GM19452 (cell line): ENCODE results near the gene SUSD4.
"Not testable (repeated sequence)": the region's sequence is repeated elsewhere in the genome, so short reads cannot be mapped to it uniquely, and the experiment has no call there.

Source experiments
- ATAC-seq: cut with Tn5 transposase; IDR thresholded peaks from one replicate; pipeline ENCODE4 v1.9.1; 2021; ENCODE audit not compliant: unreplicated experiment

SUSD4 gene, protein sequence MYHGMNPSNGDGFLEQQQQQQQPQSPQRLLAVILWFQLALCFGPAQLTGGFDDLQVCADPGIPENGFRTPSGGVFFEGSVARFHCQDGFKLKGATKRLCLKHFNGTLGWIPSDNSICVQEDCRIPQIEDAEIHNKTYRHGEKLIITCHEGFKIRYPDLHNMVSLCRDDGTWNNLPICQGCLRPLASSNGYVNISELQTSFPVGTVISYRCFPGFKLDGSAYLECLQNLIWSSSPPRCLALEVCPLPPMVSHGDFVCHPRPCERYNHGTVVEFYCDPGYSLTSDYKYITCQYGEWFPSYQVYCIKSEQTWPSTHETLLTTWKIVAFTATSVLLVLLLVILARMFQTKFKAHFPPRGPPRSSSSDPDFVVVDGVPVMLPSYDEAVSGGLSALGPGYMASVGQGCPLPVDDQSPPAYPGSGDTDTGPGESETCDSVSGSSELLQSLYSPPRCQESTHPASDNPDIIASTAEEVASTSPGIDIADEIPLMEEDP

DNA sequence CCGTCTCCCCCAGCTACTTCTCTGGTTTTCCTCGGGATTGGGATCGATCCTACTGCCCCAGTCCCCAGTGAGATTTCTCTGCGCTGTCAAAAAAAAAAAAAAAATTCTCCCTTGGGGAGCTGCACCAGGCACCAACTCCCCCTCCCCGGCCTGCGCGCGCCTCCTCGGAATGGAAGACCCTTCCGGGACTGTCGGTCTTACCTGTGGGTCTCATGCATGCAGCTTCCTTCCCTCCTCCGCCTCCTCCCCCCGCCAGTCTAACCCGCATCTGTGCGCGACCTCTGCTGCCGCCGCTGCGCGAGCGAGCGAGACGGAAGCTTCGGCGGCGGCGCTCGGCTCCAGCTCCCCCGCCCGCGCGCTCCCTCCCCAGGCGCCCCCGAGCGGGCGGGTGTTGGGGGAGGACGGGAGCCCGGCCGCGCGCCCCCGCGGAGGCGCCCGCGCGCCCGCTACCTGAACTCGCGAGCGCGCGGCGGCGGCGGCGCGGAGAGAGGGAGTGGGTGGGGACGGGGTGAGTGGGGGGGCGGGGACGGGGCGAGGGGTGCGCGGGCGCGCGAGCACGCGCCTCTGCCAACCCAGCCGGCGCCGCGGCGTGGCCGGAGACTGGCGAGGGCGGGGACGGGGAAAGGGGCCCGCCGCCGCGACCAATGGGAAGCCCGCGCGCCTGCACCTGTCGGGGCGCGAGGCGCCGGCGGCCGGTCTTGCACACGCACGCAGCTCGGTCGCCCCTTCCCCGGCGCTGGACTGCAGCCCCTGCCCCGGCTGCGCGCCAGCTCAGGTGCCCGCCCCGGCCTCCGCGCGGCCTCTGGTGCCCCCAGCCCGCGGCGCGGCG lies at the start of gene SUSD4:
Gene SUSD4 (minus strand): TSS at position 321 of the 829 bp plus-strand sequence. CDS start 751 bp downstream, outside the sequence.
- no peak for ATAC-seq

DNA sequence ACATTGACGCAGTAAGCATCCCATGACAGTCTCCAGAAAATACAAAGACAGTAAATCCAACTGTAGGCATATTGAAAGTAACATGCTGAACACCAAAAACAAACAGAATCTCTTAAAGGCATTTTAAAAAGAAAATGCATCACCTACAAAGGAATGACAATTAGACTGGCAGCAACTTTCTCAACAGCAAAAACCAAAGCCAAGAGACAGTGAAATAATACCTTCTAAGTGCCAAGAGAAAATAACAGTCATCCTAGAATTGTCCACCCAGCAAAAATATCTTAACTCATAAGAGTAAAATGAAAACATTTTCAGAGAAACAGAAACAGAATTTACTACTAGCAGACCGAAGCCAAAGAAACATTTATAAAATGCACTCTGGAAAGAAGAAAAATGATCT lies 49.2 kb upstream of the SUSD4 start:
- ATAC-seq = no peak

DNA sequence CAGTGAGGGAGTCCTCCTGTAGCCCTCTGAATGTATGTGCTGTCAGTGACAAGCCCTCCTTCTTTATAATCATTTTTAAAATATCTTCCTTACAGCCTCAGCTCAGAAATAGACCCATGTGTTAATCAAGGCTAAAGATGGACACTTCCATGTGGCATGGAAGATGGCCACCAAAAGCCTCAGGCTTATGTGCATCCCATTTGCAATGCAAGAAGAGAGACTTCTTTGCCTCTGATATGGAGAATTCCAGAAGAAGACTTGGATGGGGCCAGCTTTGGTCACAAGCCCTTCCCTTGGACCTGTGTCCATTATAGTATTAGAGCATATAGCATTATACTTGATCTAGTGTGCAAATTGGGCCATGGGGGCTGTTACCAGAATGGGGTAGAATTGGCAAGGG lies 47.7 kb upstream of the SUSD4 start:
- no peak for ATAC-seq

DNA sequence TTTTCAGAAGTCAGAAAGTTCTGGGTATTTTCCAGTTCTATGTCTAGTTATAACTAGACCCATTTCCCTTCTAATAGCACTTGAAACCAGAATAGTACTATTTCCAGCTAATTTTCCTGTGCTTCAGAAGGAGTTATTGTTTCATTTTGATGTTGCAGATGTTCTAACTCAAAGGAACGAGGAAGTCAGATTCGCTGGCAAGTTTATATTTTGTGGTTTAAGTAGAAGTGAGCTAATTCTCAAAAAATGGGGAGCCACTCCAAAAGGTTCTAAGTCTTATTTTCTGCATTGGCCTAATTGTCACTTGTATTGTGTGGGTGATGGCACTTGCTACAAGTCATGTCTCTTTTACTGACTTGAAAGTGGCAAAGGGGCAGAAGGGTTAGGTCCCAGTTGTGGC lies 47.3 kb upstream of the SUSD4 start:
- ATAC-seq = no peak

DNA sequence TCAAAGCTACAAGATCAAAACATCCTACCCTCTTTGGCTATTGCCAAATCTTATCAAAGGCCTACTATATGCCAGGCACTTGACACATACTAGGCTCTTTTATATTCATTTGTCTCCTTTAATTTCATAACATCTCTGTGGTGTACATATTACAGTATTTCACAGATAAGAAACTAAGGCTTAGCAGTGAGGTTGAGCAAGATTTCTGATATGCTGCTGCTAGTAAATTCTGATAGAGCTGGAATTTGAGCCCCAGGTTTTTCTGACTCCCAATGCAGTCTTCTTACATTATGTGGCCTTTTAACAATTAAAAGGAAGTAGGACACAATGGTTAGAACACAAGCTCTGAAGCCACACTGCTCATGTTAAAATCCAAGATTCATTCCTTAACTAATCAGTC lies 46.1 kb upstream of the SUSD4 start:
- ATAC-seq = no peak

DNA sequence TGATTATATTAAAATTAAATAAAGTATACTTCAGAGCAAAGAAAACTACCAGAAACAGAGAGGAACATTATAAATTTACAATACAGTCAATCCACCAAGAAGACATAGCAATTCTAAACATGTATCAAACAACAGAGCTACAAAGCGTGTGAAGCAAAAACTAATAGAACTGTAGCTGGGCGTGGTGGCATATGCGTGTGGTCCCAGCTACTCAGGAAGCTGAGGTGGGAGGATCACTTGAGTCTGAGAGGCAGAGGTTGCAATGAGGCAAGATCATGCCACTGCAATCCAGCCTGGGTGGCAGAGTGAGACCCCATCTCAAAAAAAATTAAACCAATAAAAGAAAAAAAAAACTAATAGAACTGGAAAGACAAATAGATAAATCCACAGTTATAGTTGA lies 41.5 kb upstream of the SUSD4 start:
- ATAC-seq = no peak

DNA sequence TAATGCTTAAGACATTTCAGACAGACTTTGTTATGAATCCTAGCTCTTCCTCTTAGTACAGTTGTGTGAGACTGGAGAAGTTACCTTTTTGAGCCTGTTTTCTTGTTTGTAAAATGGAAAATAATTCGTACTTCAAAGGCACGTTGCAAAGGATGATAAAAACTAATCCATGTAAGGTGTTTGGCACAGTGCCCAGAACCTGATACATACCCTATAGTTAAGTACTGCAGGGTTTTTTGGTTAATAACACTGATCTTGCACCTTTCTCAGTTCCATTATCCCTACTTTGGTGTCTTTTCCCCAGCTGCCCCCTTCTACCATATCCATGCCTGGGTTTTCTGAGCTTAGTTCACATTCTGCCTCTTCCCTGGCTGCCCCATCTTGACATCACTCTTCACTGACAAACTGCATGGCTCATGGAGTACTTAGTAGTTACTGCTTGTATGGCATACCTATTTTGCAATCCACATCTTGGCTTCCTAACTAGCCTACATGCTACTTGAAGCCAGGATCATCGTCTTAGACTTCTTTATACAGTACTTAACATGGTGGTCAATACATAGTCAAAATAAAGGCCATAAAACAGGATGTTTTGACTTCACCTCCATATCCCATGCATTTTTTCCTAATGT lies 39.3 kb upstream of the SUSD4 start:
- ATAC-seq = no peak

DNA sequence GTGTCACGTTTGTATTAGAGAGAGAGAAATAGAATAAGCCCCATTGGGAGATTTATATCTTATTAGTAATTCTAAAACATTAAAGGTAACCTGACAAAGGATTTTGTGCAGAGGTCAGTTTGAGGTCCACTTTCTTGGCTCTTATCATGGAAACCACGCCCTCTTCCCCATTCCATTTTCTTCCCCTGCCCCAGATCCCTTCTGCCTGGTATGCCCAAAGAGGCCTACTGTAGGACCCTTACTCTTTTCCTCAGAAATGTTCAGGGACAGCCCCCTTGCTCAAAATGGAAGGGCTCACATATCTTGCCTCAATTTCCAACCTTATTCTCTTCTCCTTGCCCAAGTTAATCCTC lies 38.8 kb upstream of the SUSD4 start:
- no peak for ATAC-seq

DNA sequence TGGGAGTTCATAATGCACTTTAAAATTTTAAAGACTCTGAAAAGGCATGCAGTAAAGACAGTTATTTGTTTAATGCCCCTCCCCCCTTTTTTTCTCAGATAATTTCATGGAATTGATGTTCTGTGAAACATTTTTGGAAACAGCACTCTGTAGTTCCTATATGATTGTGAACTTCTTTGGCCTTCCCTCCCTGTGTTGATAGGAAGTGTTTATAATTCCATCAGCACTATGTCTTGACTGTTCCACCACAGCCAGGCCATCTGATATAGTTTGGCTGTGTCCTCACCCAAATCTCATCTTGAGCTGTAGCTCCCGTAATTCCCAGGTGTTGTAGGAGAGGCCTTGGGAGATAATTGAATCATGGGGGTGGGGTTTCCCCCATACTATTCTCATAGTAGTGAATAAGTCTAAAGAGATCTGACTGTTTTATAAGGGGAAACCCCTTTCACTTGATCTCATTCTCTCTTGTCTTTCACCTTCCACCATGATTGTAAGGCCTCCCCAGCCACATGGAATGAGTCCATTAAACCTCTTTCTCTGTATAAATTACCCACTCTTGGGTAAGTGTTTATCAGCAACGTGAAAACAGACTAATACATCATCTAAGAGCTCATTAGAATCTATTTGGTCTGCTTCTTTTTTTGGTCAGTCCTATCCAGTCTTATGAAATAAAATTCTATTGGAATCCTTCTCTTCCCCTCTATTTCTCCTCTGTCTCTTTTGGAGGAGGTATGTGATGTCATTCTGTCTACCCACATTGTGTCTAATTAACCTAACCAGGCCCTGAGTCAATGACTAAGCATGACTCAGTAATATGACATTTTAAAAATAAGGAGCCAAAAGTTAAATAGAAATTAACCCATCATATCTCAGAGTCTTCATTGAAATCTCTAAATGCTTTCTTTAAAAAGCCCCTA lies 38.2 kb upstream of the SUSD4 start:
- ATAC-seq = no peak

DNA sequence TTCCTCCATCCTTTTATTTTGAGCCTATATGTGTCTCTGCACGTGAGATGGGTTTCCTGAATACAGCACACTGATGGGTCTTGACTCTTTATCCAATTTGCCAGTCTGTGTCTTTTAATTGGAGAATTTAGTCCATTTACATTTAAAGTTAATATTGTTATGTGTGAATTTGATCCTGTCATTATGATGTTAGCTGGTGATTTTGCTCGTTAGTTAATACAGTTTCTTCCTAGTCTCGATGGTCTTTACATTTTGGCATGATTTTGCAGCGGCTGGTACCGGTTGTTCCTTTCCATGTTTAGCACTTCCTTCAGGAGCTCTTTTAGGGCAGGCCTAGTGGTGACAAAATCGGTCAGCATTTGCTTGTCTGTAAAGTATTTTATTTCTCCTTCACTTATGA lies 35.4 kb upstream of the SUSD4 start:
- ATAC-seq = not testable (repeated sequence)

DNA sequence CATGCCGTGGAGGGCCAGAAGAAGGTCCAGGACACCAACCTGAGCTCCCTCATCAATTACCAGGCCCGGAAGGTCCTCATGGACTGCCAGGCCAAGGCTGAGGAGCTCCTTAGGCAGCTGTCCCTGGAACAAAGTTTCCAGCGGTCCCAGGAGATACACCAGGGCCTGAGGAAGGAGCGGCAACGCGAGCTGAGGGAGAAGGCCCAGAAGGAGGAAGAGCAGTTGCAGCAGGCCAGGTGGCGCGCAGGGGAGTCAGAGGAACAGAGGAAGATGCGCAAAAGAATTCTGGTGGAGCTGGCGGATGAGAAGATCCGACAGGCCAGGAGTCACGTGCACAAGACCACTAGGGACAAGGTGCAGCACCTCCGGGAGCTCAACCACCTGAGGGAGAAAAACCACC lies 30.7 kb upstream of the SUSD4 start:
- ATAC-seq = no peak

DNA sequence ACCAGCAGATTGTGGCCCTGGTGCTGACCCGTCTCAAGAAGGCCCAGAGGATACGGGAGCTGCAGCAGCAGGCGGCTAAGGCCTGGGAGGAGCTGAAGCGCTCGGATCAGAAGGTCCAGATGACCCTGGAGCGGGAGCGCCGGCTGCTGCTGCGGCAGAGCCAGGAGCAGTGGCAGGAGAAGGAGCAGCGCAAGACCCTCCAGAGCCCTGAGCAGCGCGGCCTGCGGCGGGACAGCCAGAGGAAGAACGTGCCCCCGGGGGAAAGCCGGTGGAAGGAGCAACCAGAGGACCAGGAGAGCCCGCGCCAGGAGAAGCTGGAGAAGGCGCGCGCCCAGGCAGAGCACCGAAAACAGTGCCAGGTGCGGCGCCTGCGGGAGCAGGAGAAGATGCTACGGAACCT lies 30.3 kb upstream of the SUSD4 start:
- ATAC-seq = no peak

DNA sequence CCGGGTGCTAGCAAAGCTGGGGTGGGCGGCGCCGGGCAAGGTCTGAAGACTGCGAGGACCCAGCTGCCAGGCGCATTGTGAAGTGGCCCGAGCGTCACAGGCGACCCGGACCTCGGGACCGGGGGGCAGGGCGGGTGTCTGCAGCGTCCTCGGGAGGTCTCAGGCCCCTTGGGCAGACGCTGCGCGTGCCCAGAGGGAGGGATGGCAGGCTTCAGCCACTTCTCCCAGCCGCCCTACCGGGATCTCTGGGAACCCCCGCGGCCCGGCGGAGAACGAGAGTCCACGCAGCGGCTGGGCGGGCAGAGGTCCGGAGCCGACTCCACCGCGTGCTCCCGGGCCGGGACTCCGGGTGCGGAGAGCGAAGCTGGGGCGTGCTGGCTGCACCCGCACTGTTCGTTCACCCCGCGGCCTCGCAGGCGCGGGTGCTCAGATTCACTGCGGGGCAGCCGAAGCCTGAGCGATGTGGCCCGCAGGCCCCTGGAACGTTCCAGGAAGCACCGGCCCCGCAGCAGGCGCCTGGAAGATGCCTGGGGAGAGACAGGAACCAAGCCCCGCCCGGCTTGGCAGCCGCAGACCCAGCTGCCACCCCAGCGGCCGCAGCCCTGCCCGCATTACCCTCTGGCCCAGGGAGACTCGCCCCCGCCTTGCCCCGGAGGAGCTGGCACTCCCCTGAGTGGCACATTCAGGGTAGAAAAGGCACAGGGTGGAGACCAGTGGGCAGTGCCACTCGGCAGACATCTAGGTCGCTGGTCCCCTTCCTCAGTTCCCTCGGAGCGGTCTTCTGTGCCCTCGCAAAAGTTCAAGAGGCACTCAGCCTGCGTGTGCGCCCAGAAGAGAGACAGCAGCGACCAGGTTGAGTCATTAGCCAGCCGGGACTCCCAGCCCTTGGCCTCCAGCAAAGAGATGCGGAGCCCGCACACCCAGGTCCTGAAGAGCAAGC lies 29.6 kb upstream of the SUSD4 start, which contains the start of gene CCDC185:
Gene CCDC185 (plus strand): TSS at position 141 of the 940 bp plus-strand sequence. CDS start 61 bp downstream, at position 202.
- ATAC-seq = no peak

DNA sequence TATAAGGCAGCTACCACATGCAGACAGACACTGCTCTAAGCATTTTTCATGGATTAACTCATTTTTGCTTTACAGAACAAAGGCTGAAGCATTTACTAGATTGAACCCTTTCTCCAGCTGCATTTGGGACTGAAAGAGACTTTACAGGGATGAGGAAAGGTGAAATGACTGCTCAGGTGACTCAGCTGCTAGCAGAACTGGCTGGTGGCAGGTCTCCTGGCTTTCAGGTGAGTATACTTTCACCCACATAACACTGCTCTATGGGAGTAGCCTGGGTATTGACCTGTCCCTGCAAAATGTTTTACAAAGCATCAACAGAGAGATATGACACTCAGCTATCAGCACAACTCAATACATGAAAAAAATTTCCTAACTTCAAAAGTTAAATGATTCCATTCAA lies 26.6 kb upstream of the SUSD4 start:
- no peak for ATAC-seq

DNA sequence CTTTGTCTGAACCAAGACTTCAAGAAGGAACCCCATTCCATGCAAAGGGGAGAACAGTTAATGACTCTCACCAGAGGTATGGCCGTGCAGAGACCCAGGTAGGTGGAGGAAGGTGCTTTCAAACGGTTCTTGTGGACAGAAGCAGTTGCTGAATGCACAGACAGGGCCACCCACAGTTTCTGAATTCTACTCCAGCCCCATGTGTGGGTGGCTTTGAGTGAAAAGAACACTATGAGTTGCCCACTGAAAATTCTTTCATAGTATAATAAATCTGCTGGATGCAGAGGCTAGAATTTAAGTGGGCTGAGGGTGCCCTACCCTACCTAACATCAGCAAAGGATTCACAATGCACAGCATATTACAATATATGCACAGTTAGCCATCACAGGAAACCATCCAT lies 22.0 kb upstream of the SUSD4 start:
- no peak for ATAC-seq

DNA sequence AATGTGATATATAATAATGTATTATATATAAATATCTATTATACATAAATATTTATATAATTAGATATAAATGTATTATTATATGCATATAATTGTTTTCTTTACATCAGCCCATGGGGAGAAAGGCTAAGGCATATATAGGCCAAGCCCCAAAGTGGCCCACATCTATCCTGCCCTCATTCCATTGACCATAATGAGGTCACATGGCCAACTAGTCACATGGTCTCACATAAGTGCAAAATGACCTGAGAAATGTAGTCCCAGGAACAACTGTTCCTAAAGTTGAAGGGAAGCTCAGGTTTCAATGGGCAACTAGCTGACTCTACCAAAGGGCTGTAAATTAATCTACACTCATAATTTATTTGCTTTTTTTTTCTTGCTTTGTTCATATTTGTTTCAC lies 14.8 kb upstream of the SUSD4 start:
- ATAC-seq = no peak

DNA sequence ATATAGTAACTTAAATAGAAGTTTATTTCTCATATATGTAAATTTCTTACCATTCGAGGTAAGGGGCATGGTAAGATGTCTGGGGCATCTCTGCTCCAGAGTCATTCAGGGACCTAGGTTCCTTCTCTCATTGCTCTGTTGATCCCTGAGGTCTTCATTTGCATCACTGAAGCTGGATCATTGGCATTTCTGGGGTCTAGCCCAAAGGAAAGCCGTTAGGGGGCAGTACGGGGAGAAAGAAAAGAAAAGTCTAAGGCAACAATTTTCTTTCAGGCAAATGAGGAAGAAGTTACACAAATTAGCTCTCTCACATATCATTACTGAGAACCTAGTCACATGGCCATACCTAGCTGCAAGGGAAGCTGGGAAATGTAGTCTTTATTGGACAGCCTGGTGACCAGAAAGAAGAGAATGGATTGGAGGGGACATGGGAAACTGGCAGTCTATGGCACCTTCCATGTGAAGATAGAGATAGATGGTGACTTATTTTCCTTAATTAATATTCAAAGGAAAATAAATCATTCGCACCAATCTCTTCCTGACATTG lies 10.2 kb upstream of the SUSD4 start:
- ATAC-seq = no peak

DNA sequence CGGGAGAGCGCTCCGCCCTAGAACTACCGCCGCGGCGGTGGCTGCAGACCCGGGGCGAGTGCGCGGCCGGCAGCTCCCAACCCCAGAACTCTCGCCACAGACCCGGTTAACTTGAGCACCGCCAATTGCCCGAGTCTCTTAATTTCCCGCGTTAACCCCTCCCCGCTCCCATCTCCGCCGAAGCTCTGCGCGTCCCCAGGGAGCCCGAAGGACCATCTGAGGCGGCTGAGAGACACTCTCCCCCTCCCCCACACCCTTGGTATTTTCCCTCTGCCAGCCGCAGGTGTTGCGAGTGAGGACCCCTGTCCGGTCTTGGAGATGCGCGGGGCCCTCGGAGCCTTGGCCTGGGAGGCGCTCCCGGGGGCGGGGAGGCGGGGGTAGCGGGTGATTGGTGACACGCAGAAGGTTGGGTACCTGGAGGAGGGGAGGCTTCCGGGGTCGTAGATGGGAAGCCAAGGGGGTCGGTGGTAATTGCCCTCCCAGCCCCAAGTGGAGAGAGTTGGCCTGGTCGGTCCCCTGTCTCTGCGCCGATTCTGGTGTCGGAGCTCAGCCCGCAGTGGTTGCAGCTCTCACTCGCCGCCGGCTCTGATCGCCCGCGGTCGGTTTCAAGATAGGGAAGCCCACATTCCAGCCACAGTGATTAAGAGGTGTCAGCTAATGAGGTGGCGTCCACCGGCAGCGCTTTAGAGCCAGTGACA lies 858 bp upstream of the SUSD4 start:
- ATAC-seq = no peak
